CD4-positive, alpha-beta memory T cell (primary cell): ENCODE data around the gene COX5A. TPM values are rescaled to one million over a fixed set of nuclear protein-coding genes. Genes with fewer than 3 reads are reported as not detected.
A peak's percentile ranks its signal among the peaks of the same experiment; 100 is the strongest.

ENCODE experiments used
- CTCF ChIA-PET: fragments of 350-600 bp; sonication (Branson Sonifier 250); formaldehyde crosslinking; loops from one replicate; lab custom pipeline; 2021; ENCODE audit warnings: inconsistent platforms; ENCODE audit not compliant: partially characterized antibody; lab: Charles Lee
- POLR2A ChIA-PET: fragments of 350-600 bp; sonication (Branson Sonifier 250); formaldehyde crosslinking; loops from one replicate; lab custom pipeline; 2021; ENCODE audit not compliant: partially characterized antibody; lab: Charles Lee
- DNase-seq, 5 donors: peaks; one replicate each; pipeline versions ENCODE4 v3.0.0 to v3.0.0-alpha.2; 2020 to 2022; ENCODE audit warnings: mixed read lengths in 1 of 5
- H3K27ac ChIP-seq: one replicate; pipeline ENCODE4 v1.7.0; 2013; ENCODE audit warnings: low read depth, low read length
- H3K27me3 ChIP-seq: 2 replicates; pipeline ENCODE4 v1.7.0; 2013; ENCODE audit warnings: mild to moderate bottlenecking, low read length, moderate library complexity; ENCODE audit not compliant: insufficient read depth
- H3K36me3 ChIP-seq: 2 replicates; pipeline ENCODE4 v1.7.0; 2013; ENCODE audit warnings: mild to moderate bottlenecking, low read length, moderate library complexity; ENCODE audit not compliant: insufficient read depth
- H3K4me1 ChIP-seq: 2 replicates; pipeline ENCODE4 v1.7.0; 2013; ENCODE audit warnings: mild to moderate bottlenecking, low read length, moderate library complexity; ENCODE audit not compliant: insufficient read depth
- H3K4me3 ChIP-seq, 2 donors: one replicate each; pipeline ENCODE4 v1.7.0; 2013; ENCODE audit warnings: low read length in 2 of 2, mild to moderate bottlenecking in 1 of 2
- H3K9me3 ChIP-seq, 2 donors: one replicate each; pipeline ENCODE4 v1.7.0; 2013; ENCODE audit warnings: low read length in 2 of 2, control low read depth in 1 of 2; ENCODE audit not compliant: control insufficient read depth in 1 of 2
- H3K27ac Mint-ChIP-seq, 7 donors: one replicate each; pipeline ENCODE4 v1.8.0; 2020 to 2021; ENCODE audit warnings: mixed read lengths in 7 of 7, mild to moderate bottlenecking in 6 of 7, inconsistent platforms in 3 of 7, moderate library complexity in 3 of 7
- H3K27me3 Mint-ChIP-seq, 2 donors: one replicate each; pipeline ENCODE4 v1.8.0; 2020 to 2021; ENCODE audit warnings: mixed read lengths in 2 of 2
- H3K36me3 Mint-ChIP-seq, 2 donors: one replicate each; pipeline ENCODE4 v1.8.0; 2020 to 2021; ENCODE audit warnings: mixed read lengths in 2 of 2, inconsistent platforms in 1 of 2, mild to moderate bottlenecking in 1 of 2
- H3K4me1 Mint-ChIP-seq, 4 donors: one replicate each; pipeline ENCODE4 v1.8.0; 2020 to 2021; ENCODE audit warnings: mixed read lengths in 4 of 4, mild to moderate bottlenecking in 1 of 4
- H3K4me3 Mint-ChIP-seq, 8 donors: one replicate each; pipeline ENCODE4 v1.8.0; 2020 to 2021; ENCODE audit warnings: mixed read lengths in 8 of 8, mild to moderate bottlenecking in 7 of 8, moderate library complexity in 6 of 8, inconsistent platforms in 3 of 8
- H3K9me3 Mint-ChIP-seq, 8 donors: one replicate each; pipeline ENCODE4 v1.8.0; 2020 to 2021; ENCODE audit warnings: mixed read lengths in 8 of 8, mild to moderate bottlenecking in 5 of 8, inconsistent platforms in 3 of 8, moderate library complexity in 1 of 8
- intact Hi-C: fragments of 100-400 bp; cut with micrococcal nuclease; formaldehyde crosslinking; loops from one replicate; pipeline ENCODE4 v1.15.1; 2023
- polyA plus RNA-seq, 2 donors: library from polyadenylated mRNA; unstranded; fragments of 300-500 nt; fragmentation: Illumina TruSeq; gene quantifications; one replicate each; pipeline ENCODE4 v1.2.3, GENCODE V29; 2021
- total RNA-seq, 2 experiments: library from RNA; stranded (reverse); gene quantifications; one replicate each; pipeline ENCODE4 v1.2.3, GENCODE V29; 2021

COX5A gene
- total and polyA plus RNA-seq, 4 experiments from 2014 or later = 66.8 to 336 (median 203) TPM

DNA sequence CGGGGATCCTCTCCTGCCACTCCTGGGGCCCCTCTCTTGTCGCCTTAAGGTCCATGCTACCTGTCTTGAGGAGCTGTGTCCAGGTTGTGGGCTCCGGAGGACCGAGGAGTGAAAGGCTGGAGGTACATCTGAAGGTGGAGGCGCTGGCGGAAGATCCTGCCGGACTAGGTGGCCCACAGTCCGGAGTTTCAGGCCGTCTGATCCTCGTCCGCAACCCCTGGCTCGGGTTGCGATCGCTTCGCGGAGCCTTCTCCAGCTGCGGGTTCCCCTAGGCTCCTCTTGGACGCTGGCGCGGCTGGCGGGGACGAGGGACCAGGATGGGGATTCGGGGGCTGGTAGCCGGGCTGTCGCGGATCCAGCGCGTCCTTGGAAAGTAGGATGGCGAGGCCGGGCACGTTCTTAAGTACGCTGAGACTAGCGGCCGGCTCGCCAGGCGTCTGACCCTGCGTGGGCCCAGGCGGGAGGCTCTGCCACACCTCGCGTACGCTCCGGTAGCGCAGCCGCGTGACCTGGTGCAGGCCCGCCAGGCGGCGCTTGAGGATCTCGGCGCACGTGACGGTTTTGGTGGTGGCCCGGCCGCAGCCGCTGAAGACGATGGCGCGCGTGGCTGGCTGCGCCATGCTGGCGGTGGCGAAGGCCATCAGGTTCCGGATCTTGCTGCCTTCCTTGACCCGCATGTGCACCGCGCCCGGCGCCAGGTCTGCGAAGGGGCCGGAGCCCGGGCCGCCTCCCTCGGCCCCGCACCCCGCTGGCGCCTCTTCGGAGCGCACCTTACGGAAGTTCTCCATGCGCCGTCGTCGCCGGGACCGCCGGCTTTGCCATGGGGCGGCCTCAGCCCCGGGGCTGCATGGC is 18.1 kb upstream of the COX5A start:
- peaks cover 19% of the 10 kb centered on the region for H3K27me3 ChIP-seq
- intact Hi-C loops = loop anchor here (1.0 to 5.0 kb wide), 6 partner anchors 18 to 579 kb away; partner anchors contain the start of genes COX5A and PPCDC

GRCh38 chr15:74955017-74955416 is 17.1 kb upstream of the COX5A start:
- Mint-ChIP-seq H3K4me1 (peaks cover 10 to 39% (median 20%) of the 10 kb centered on the region in 4 donors), H3K36me3 (no peaks in the 10 kb centered on the region), H3K27ac (no peak overlapping the region), H3K27me3 (peaks cover 18 to 21% of the 10 kb centered on the region in 2 donors), H3K9me3 (peaks cover 0 to 3% (median 0%) of the 10 kb centered on the region in 8 donors), H3K4me3 (peak overlapping the region in 4 of 8 donors; percentile 12 to 58 (median 44))
- DNase-seq = no peak
- peaks cover 19% of the 10 kb centered on the region for H3K27me3 ChIP-seq
- ChIA-PET CTCF (interaction anchor here (1.3 to 3.0 kb wide), 4 partner anchors 15 to 186 kb away, joined by 3 to 12 read pairs (median 4); partner anchors contain the start of gene CSK), POLR2A (interaction anchor here (2.1 kb wide), 1 partner anchor 17 kb away, joined by 12 read pairs; the partner anchor contains the start of gene COX5A)
- no peaks in the 10 kb centered on the region for H3K9me3 ChIP-seq
- peaks cover 40% of the 10 kb centered on the region for H3K4me1 ChIP-seq
- no peak overlapping the region for H3K27ac ChIP-seq
- intact Hi-C loops = loop anchor here (5.0 kb wide), 1 partner anchor 578 kb away; no protein-coding TSS in a partner anchor
- no peak overlapping the region for H3K4me3 ChIP-seq
- no peaks in the 10 kb centered on the region for H3K36me3 ChIP-seq

More for the DNA sequence above, 18.1 kb upstream of the COX5A start:
- Mint-ChIP-seq H3K27me3 (peaks cover 17 to 19% of the 10 kb centered on the region in 2 donors), H3K9me3 (peaks cover 0 to 3% (median 0%) of the 10 kb centered on the region in 8 donors), H3K36me3 (no peaks in the 10 kb centered on the region), H3K27ac (no peak overlapping the region), H3K4me3 (peak overlapping the region in 5 of 8 donors; percentile 10 to 58 (median 24)), H3K4me1 (peaks cover 6 to 35% (median 19%) of the 10 kb centered on the region in 4 donors)
- Histone ChIP-seq H3K4me1 (peaks cover 40% of the 10 kb centered on the region), H3K4me3 (peak overlapping the region in 1 of 2 donors; percentile 68), H3K27ac (no peak overlapping the region), H3K9me3 (no peaks in the 10 kb centered on the region), H3K36me3 (no peaks in the 10 kb centered on the region)
- DNase-seq = peak; percentile 53 to 57 (median 55)
- CTCF ChIA-PET = interaction anchor here (1.0 to 3.0 kb wide), 9 partner anchors 16 to 322 kb away, joined by 3 to 12 read pairs (median 4); partner anchors contain the start of genes CSK and SCAMP5
- POLR2A ChIA-PET = interaction anchor here (0.7 to 2.1 kb wide), 7 partner anchors 18 to 496 kb away, joined by 3 to 12 read pairs (median 4); partner anchors contain the start of genes COX5A, EDC3, PPCDC and SIN3A

GRCh38 chr15:74954515-74954914 is 16.6 kb upstream of the COX5A start:
- no peaks in the 10 kb centered on the region for H3K36me3 ChIP-seq
- peaks cover 19% of the 10 kb centered on the region for H3K27me3 ChIP-seq
- H3K27ac ChIP-seq = no peak overlapping the region
- no peak for DNase-seq
- intact Hi-C loops = loop anchor here (5.0 kb wide), 1 partner anchor 47 kb away; the partner anchor contains the start of gene FAM219B
- Mint-ChIP-seq H3K36me3 (no peaks in the 10 kb centered on the region), H3K4me3 (peak overlapping the region in 1 of 8 donors; percentile 12), H3K27ac (no peak overlapping the region), H3K4me1 (peaks cover 8 to 38% (median 19%) of the 10 kb centered on the region in 4 donors), H3K9me3 (peaks cover 0 to 3% (median 0%) of the 10 kb centered on the region in 8 donors), H3K27me3 (peaks cover 16 to 19% of the 10 kb centered on the region in 2 donors)
- CTCF ChIA-PET = interaction anchor here (1.3 to 3.0 kb wide), 4 partner anchors 15 to 186 kb away, joined by 3 to 12 read pairs (median 4); partner anchors contain the start of gene CSK
- POLR2A ChIA-PET = no interaction called here
- H3K4me3 ChIP-seq = no peak overlapping the region
- H3K9me3 ChIP-seq = no peaks in the 10 kb centered on the region
- peaks cover 40% of the 10 kb centered on the region for H3K4me1 ChIP-seq

GRCh38 chr15:74951006-74951405 is 13.1 kb upstream of the COX5A start:
- no peaks in the 10 kb centered on the region for H3K36me3 ChIP-seq
- H3K4me1 ChIP-seq = peaks cover 13% of the 10 kb centered on the region
- Mint-ChIP-seq H3K27me3 (peaks cover 2% of the 10 kb centered on the region in 2 donors), H3K9me3 (no peaks in the 10 kb centered on the region), H3K27ac (no peak overlapping the region), H3K36me3 (no peaks in the 10 kb centered on the region), H3K4me3 (no peak overlapping the region), H3K4me1 (peaks cover 3 to 15% (median 5%) of the 10 kb centered on the region in 4 donors)
- H3K27me3 ChIP-seq = no peaks in the 10 kb centered on the region
- ChIA-PET POLR2A (interaction anchor here (0.8 to 2.1 kb wide), 7 partner anchors 13 to 953 kb away, joined by 3 to 5 read pairs (median 3); partner anchors contain the start of genes COX5A, FBXO22 and MPI), CTCF (interaction anchor here (0.7 to 5.1 kb wide), 35 partner anchors 9 to 333 kb away, joined by 3 to 97 read pairs (median 5); partner anchors contain the start of genes COX5A, CPLX3, CSK and FAM219B)
- no peak for DNase-seq
- H3K27ac ChIP-seq = no peak overlapping the region
- intact Hi-C loops = loop anchor here (5.0 kb wide), 1 partner anchor 44 kb away; the partner anchor contains the start of gene FAM219B
- H3K4me3 ChIP-seq = no peak overlapping the region
- H3K9me3 ChIP-seq = no peaks in the 10 kb centered on the region

DNA sequence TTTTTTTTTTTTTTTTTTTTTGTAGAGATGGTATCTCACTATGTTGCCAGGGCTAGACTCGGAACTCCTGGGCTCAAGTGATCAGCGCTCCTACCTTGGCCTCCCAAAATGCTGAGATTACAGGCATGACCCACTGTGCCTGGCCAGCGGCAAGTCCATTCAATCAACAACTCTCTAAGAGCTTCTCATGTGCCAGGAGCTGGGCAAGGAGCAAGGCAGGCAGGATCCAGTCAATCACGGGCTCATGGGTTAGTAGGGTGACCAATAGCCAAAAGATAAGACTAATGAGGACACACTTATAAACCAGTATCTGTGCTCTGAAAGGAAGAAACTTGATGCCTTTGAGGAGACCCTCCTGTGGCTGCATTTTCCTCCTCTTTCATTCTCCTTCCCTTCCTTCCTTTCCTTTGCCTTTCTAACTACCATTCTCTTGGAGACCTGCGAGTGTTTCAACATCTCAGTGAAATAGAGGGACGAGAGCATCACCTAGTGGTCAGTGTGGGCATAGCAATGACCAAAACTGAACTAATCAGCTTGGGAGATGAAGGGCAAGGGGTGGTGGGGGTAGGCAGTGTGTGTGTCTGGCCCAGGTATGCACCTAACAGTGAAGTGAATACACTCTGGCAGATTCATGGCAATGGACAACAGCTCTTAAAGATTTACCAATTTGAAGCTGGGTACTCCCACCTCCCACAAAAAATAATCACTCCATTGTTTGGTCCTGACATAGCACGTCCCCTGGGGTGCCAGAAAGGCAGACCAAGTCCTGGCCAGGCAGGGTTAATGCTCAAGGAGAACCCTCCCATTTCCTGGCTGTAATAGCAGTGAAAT is 12.4 kb upstream of the COX5A start:
- Histone ChIP-seq H3K27me3 (no peaks in the 10 kb centered on the region), H3K27ac (no peak overlapping the region), H3K4me1 (peaks cover 5% of the 10 kb centered on the region), H3K36me3 (no peaks in the 10 kb centered on the region), H3K9me3 (no peaks in the 10 kb centered on the region), H3K4me3 (no peak overlapping the region)
- H3K9me3 Mint-ChIP-seq = no peaks in the 10 kb centered on the region
- intact Hi-C loops = loop anchor here (1.0 to 5.0 kb wide), 4 partner anchors 43 to 315 kb away; partner anchors contain the start of gene FAM219B
- POLR2A ChIA-PET = interaction anchor here (0.8 to 2.1 kb wide), 7 partner anchors 12 to 953 kb away, joined by 3 to 5 read pairs (median 3); partner anchors contain the start of genes COX5A, FBXO22 and MPI
- no peak overlapping the region for H3K4me3 Mint-ChIP-seq
- no peaks in the 10 kb centered on the region for H3K36me3 Mint-ChIP-seq
- peak; percentile 70 to 79 (median 75) for DNase-seq
- peak overlapping the region in 1 of 7 donors; percentile 1 for H3K27ac Mint-ChIP-seq
- peaks cover 2% of the 10 kb centered on the region in 2 donors for H3K27me3 Mint-ChIP-seq
- peaks cover under 1 to 11% (median 3%) of the 10 kb centered on the region in 4 donors for H3K4me1 Mint-ChIP-seq
- CTCF ChIA-PET = interaction anchor here (0.6 to 5.1 kb wide), 37 partner anchors 9 to 333 kb away, joined by 3 to 97 read pairs (median 5); partner anchors contain the start of genes COX5A, CPLX3, CSK and FAM219B

- peak overlapping the region; percentile 79 for H3K27ac ChIP-seq
- CTCF ChIA-PET = interaction anchor here (1.7 to 2.0 kb wide), 2 partner anchors 14 to 149 kb away, joined by 6 read pairs; no protein-coding TSS in a partner anchor
- H3K4me3 ChIP-seq = peak overlapping the region; percentile 41 to 96
Measured at GRCh38 chr15:74937272-74937589, 642 bp downstream of the COX5A start.

More at GRCh38 chr15:74937272-74937589, 642 bp downstream of the COX5A start:
- DNase-seq = no peak
- no peaks in the 10 kb centered on the region for H3K36me3 ChIP-seq
- POLR2A ChIA-PET = interaction anchor here (1.0 to 2.3 kb wide), 17 partner anchors 13 to 322 kb away, joined by 3 to 17 read pairs (median 5); partner anchors contain the start of genes CLK3, CYP1A1, FAM219B and PPCDC
- Mint-ChIP-seq H3K27me3 (no peaks in the 10 kb centered on the region), H3K36me3 (peaks cover 0 to 11% of the 10 kb centered on the region in 2 donors), H3K4me3 (peak overlapping the region; percentile 88 to 95 (median 94)), H3K9me3 (no peaks in the 10 kb centered on the region), H3K27ac (peak overlapping the region; percentile 81 to 89 (median 86)), H3K4me1 (peaks cover 23 to 45% (median 29%) of the 10 kb centered on the region in 4 donors)
- intact Hi-C loops = loop anchor here (5.0 kb wide), 3 partner anchors 45 to 515 kb away; partner anchors contain the start of genes MPI and SIN3A
- no peaks in the 10 kb centered on the region for H3K27me3 ChIP-seq
- peaks cover 38% of the 10 kb centered on the region for H3K4me1 ChIP-seq
- no peaks in the 10 kb centered on the region for H3K9me3 ChIP-seq
